Measurements from ENCODE around the gene XRCC3.

GRCh38 chr14:103659631-103660030 is 55.6 kb downstream of the XRCC3 start:
- TF ChIP-seq CTCF (IDR thresholded peaks at IDR 0.05) = no peak
- TF ChIP-seq POLR2A (IDR thresholded peaks at IDR 0.05) = no peak
